Stimulated activated CD4-positive, alpha-beta T cell treated with anti-CD3 and anti-CD28 coated beads, TNF-alpha, amount 100 ng/mL, for 4 hours (primary cell): ENCODE results near the gene SERPINA9.
"Not testable (repeated sequence)": the region's sequence is repeated elsewhere in the genome, so short reads cannot be mapped to it uniquely, and the experiment has no call there.

Experiments used
- DNase-seq, 3 experiments: peaks; one replicate each; pipeline ENCODE4 v3.0.0-alpha.2; 2020; ENCODE audit warnings: low read depth in 3 of 3

The SERPINA9 gene

DNA sequence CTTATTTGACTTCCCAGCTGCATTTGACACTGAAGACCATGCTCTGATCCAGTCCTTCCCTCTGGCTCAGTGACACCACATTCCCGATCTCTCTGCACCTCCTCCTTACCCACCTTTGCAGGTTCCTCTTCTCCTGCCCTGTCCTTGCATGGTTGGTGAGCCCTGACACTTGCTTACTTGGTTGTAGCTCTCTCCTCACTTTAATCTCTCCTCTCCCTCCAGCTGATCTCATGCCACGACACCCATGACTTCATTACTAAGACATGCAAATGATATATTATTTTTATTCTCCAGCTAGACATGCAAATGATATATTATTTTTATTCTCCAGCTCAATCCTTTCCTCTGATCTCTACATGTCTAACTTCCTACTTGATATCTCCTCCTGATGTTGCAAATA lies at the start of gene SERPINA9:
Gene SERPINA9, minus strand, starts transcription at position 175 of the 400 bp plus-strand sequence. CDS start 6,357 bp downstream, outside the sequence.
- DNase-seq, result no peak

- DNase-seq, result no peak
Measured at GRCh38 chr14:94524093-94524492, 48.1 kb upstream of the SERPINA9 start.

DNA sequence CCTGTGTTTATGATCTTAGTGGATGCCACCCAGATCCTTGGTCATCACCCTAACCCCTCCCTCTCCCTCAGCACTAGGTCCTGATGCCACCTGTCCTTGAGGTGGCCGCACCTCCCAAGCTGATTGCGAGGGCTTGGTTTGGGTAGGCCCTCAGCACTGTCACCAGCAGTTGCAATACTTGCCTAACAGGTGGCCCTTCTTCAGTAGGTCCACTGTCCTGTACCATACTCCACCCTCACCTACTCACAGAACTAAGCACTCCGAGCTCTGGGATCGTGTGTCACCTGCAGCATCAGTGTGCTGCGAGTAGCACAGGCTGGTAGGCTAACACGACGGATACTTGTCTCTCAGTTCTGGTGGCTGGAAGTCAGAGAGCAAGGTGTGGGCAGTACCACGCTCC lies 47.3 kb upstream of the SERPINA9 start:
- DNase-seq, result no peak

- DNase-seq, result no peak
Measured at GRCh38 chr14:94522115-94522724, 46.2 kb upstream of the SERPINA9 start.

GRCh38 chr14:94521375-94522114 lies 45.5 kb upstream of the SERPINA9 start:
- no peak for DNase-seq

DNA sequence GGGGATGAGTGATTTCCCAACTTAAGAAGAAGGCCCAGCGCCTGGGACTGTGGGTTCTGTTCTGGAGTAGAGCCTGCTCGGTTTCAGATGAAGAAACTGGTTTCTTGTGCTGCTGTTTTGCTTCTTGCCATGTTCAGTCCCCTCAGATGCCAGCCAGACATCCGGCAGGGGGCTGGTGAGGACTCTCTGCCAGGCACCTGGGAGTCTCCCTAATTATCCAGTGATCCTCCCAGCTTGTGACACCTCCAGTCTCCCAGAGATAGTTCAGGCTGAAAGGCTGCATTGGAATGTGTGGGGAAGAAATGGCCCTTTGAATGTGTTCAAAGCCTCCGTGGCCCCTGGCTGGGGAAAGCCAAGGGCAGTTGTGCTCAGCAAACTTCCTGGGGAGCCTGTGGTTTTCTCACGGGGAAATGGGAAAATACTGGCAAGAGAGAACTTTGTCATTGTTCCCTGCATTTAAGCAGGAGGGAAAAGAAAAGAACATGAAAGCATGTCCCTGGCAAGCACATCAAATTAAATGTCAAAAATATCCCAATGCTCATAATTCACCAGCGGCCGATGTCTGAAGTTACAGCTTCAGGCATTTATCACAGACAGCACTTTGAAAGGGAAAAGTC lies 41.8 kb upstream of the SERPINA9 start:
- DNase-seq, result no peak

DNA sequence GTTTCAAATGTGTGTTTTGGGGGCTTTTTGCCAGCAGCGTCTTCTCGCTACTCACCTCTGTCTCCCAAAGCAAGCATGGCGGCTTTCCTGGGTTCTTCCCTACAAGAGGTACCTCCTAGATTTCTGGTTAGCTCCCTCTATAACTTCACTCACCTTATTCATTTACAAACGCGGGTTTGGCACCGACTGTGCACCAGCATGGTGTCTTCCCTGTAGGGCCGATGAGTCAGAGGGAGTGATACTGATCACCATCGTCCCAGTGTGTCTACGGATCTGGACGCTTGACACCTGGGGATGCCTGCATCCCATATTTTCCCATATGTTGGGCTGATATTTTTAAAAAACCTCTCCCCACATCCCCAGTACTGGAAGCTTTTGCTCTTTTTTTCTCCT lies 41.2 kb upstream of the SERPINA9 start:
- DNase-seq, result no peak

GRCh38 chr14:94515856-94516255 lies 39.9 kb upstream of the SERPINA9 start:
- DNase-seq, result no peak

DNA sequence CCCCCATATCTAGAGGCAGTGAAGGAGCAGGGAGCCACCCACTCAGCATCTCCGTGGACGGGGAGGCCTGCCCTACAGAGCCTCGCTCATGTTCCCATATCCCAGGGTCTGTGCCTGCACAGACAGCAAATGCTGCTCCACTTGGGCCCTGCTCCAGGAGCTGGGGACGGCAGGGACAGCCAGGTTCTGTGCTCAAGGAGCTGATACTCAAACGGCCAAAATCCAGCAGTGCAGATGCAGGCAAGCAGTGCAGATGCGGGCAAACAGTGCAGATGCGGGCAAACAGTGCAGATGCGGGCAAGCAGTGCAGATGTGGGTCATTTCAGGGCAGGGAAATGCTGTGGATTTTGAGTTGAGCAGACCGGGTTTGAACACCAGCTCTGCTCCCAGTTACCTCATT lies 39.4 kb upstream of the SERPINA9 start:
- no peak for DNase-seq

- DNase-seq, result no peak
Measured at GRCh38 chr14:94514351-94514750, 38.4 kb upstream of the SERPINA9 start.

DNA sequence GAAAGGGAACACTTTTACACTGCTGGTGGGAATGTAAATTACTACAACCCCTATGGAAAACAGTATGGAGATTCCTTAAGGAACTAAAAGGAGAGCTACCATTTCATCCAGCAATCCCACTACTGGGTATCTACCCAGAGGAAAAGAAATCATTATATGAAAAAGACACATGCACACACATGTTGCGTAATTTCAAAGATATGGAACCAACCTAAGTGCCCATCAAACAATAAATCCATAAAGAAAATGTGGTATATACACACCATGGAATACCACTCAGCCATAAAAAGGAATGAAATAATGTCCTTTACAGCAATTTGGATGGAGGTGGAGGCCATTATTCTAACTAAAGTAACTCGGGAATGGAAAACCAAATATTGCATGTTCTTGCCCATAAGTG lies 34.5 kb upstream of the SERPINA9 start:
- not testable (repeated sequence) for DNase-seq

- DNase-seq, result no peak
Measured at GRCh38 chr14:94509356-94509755, 33.4 kb upstream of the SERPINA9 start, which contains the start of gene SERPINA12. Gene SERPINA12, minus strand, starts transcription at chr14:94509469. Its CDS starts 11,072 bp downstream, at chr14:94498397.

GRCh38 chr14:94505641-94506040 lies 29.6 kb upstream of the SERPINA9 start:
- DNase-seq, result no peak

DNA sequence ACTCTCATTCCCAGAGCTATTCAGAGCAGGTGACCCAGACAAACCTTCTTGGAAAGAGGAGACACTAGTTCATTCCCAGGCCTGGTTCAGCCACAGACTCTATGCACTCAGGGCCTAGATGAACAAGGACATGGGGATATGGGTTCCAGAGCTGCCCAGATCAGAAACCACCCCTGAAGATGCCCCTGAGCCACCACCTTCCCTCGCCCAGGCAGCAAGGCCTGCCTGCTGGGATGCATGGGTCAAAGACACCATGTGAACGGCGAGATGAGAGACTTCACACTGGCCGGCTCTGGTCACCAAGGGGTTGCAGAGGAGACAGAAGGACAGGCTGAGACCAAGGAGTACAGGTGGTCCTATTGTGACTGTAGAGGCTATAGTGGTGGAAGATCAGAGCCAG lies 29.2 kb upstream of the SERPINA9 start:
- no peak for DNase-seq

DNA sequence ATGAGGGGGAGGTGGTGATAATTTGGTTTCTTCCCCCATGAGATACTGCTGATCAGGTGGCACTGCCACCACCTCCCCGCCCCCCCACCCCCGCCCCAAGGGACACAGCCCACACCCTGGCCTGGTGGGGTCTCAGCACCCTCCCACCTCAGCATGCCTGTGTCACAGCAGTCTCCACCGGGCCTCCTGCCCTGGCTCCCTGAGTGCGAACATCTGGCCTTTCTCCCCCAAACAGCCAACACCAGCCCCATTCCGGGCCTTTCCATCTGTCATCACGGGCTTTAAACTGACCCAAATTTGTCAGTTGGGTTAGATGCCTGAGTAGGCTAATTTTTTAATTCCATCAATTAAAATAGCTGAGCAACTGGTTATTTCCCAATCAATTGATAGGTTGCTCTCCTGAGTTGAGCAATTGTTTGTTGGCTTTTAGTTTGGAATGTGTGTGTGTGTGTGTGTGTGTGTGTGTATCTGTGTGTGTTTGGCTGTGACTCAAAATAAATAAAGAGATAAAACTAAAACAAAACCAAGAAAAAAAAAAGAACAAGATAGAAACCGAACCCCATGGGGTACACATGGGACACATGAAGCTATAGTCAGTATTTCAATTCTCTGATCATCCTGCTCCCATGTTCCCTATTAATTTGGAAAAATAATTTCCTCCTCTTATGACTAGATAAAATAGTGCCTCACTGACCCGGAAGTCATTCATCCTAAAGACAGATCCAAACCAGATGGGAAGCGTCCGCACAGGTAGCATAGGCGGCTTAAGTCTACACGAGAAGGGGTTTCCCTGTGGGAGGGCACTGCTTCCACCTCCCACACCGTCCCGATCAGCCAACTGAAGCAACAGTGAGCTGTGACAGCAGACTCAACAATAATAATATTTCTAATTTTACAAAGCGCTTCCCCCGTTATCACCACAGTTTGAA lies 25.9 kb upstream of the SERPINA9 start:
- no peak for DNase-seq

DNA sequence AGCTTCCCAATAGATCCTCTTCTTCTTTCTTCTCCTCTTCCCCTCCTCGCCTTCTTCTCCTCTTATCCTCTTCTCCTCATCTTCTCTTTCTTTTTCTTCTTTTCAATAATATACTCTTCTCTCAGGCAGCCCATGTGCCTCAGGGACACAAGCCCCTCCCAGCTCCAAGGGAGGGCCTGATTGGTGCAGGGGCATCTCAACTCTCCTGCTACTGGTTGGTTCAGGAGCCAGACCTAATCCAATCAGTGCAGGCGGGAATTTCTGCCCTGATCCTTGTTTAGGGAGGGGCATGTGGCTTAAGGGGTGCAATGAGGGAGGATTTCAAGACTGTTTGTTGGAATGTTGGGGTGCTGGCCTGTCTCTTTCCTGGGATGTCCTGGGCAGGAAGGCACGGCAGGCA lies 24.3 kb upstream of the SERPINA9 start:
- no peak for DNase-seq

DNA sequence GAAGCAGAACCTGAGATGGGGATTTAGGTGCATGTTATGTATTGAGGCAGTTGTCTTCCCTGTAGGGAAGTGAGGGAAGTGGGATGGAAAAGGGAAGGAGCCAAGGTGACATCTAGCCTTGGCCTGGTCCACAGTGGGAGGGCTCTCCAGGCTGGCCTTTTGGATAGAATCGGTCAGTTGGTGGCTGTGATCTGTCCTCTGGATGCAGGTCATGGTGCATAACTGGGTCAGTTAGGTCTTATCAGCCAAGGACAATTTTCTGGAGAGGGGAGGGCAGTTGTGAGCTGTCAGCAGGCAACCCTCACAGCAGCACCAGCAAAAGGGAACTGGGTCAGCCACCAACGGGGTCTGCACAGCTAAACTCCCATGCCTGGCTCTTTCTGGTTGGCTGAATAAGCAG lies 23.7 kb upstream of the SERPINA9 start:
- no peak for DNase-seq

- DNase-seq, result no peak
Measured at GRCh38 chr14:94498215-94498614, 22.2 kb upstream of the SERPINA9 start.

- DNase-seq, result no peak
Measured at GRCh38 chr14:94494085-94494484, 18.1 kb upstream of the SERPINA9 start.

DNA sequence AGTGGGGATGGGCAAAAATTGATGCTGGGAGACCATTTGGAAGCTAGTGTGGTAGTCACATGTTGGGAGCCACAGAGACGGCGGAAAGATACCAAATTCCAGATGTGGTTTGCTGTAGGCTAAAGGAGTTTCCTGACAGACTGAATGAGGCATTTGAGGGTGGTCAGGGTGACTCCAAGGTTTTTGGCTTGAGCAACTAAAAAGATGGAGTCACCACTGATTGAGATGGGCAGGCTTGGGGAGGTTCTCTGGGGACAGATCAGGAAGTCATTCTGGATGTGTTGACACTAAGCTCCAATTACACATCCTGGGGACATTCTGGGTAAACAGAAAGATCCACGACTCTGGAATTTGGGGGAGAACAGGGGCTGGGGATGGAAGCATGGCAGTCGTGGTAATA lies 15.5 kb upstream of the SERPINA9 start:
- no peak for DNase-seq

DNA sequence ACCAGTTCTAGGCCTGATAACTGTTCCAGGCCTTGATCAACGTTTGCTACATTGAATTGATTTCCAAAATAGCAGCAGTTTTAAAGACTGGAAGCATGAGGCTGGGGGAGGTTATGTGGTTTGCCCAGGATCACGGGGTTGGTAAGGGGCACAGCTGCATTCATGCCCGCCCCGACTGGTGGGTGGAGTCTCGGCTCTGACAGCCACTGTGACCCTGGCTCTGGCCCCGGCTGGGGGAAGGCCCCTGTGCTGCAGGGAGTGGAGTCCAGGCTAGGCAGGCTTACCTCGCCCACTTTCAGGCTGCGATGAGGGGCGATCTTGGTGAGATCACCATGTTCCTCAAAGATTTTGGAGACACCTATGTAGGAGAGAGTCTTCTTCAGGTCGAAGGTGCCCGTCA lies 13.3 kb upstream of the SERPINA9 start:
- DNase-seq, result no peak

DNA sequence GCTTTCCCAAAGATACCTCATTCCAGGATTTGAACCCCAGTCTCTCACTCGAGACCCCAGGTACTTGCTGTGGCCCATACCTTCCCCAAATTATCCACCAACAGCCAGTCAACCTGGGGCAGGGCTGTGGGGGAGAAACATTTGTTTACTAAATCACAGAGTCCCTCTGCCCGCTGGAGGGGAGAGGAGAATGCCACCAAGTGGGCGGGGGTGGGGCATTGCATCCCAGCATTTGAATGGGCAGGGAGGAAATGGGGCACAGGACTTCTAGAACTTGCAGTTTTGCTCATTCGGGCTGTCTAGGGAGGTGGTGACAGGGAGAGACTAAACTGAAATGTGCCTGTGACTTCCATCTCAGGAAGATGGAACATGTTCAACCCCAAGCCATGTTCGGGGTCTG lies 10.9 kb upstream of the SERPINA9 start:
- DNase-seq, result no peak
